Measurements from ENCODE around the gene BICRAL.

- TF ChIP-seq POLR2A (IDR thresholded peaks at IDR 0.05) (no peak), CTCF (IDR thresholded peaks at IDR 0.05) (no peak)
These were observed 37.4 kb upstream of the BICRAL start for GRCh38 chr6:42744351-42744893.

All from thyroid gland (tissue), 4 donors.